HTERT RPE-1 (cell line): ENCODE data around the gene HSD17B10.
"Not testable (repeated sequence)": the region's sequence is repeated elsewhere in the genome, so short reads cannot be mapped to it uniquely, and the experiment has no call there.

Source experiments
- in situ Hi-C: fragments of 300-500 bp; cut with MboI; formaldehyde crosslinking; loops from 4 replicates; pipeline ENCODE4 v1.14.3; 2020; ENCODE audit warnings: low sequenced_read_pairs

HSD17B10 gene

DNA sequence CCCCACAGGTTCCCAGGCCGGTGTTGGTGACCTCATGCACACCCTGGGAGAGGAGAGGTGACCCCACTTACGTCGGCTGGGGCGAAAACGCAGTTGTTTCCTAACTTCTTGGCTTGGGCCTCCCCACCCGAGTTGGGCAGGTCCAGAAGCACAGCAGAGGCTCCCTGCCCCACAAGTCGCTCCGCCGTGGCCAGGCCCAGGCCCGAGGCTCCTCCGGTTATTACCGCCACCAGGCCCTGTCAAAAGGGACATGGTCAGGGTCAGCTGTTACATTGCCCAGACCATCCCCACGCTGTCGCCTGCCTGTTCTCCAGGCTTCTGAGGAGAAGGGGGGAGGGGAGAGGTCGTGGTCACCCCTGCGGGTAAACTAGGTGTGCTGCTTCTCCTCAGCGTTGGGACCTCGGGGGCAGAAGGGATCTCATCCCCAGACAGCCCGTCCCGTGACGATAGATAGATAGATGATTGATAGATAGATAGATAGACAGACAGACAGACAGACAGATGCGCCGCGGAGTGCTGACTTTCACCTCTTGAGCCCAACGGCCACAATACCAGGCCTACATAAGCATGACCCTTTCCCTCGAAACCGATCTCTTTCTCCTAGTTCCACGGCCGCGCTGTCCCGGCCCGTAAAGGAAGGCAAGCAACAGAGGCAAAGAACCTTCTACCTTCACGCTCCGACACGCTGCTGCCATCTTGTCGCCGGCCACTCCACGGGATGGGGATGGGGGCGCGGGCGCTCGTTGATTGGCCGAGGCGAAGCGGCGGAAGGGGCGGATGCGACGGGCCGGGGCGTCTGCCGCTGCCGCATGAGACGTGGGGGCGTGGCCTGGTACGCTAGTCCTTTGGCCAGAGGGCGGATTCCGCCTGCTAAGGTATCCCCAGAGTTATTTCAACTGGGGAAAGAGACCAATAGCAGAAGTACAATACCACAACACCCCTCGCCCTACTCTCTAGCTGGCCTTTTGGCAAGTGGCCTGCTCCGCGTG, at the start of gene HSD17B10:
TSS of gene HSD17B10 (minus strand) at position 720 of the 989 bp plus-strand sequence. CDS start at position 695, 25 bp downstream.
- in situ Hi-C loops, result no loop called here

DNA sequence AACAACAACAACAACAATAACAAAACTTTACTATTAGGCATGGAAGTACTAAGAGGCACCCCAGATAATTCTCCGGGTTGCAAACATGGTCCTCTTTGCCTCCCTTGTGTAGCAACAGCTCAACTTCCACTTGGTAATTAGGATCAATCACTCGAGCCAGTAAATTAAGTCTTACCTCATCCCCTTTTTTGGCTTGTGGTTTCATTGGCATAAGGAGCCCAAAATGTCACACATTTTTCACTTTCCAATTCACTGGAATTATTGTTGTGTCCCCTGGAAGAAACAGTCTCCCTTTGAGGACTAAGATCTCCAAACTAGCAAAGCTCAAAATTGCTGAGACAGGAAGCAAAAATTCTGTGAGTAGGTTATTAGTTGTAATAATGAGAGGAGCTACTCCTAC, 49.2 kb upstream of the HSD17B10 start:
- in situ Hi-C loops, result no loop called here

DNA sequence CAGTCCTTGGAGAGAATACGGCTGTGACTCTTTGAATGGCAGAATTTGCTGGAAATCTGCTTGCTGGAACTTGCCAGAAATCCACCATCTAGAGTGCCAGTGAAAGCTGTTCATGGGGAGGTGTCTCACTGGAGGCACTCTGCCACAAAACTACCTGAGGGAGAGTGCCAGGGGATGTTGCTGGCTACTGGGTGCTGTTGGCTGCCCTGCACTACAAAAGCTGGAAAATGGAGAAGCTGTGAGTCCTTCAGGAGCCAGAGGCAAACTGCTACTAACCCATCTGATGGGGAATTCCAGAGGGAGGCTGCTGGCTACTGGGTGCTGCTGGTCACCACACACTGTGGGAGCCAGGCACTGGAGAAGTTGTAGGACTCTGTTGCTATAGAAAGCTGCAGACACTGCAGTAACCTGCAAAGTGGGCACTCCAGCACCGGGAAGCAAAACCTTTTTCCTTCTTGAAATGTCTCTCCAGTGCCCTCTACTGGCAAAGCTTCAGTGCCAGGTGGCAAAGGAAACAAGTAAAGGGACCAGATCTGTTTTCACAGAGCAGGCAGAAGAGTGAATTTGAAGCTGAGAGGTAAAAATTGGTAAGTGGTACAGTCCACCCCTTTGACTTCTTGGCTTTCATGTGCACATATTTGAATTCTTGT, 47.8 kb upstream of the HSD17B10 start:
- in situ Hi-C loops, result no loop called here

DNA sequence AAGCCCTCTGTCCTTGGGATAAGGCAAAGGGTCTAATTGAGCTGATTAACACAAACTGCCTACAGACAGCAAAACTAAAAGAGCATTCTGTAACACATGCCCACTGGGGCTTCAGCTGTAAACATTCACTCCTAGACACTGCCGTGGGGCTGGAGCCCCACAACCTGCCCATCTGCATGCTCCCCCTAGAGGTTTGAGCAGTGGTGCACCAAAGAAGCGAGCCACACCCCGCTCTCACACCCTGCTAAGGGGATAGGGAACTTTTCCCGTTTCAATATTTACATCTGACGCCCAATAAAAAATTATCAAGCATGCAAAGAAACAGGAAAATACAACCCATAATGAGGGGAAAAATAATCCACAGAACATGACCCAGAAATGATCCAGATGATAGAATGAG, 46.9 kb upstream of the HSD17B10 start:
- in situ Hi-C loops, result no loop called here

DNA sequence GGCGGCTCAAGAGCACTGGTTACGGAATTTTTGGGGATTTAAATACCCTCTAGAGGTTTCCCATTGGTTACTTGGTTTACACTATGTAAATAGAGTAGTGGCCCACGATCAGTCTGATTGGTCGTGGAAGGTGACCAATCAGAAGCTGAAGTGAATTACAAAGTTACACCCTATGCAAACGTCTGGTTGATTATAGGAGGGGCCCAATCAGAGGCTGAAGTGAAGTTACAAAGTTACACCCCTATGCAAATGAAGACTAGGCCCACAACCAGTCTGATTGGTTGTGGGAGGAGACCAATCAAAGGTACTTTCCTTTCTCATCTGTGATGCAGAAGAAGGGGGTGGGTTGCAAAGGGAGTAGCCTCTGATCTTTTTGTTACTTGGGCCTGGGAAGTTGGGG, 45.1 kb upstream of the HSD17B10 start:
- in situ Hi-C loops, result no loop called here

DNA sequence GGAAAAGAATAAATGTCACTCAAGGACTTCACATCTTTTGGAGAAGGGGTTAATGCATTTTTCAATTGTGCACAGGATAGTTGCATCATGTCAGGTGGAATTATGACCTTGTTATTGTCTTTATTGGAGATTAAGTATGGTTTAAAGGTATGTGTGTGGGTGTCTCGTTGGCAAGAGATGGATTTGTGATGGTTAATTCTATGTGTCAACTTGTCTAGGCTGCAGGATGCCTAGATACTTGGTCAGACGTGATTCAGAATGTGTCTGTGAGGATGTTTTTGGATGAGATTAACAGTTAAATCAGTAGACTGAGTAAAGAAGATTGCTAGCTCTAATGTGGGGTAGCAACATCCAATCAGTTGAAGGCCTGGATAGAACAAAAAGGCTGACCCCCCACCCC, 42.2 kb upstream of the HSD17B10 start:
- in situ Hi-C loops, result no loop called here

DNA sequence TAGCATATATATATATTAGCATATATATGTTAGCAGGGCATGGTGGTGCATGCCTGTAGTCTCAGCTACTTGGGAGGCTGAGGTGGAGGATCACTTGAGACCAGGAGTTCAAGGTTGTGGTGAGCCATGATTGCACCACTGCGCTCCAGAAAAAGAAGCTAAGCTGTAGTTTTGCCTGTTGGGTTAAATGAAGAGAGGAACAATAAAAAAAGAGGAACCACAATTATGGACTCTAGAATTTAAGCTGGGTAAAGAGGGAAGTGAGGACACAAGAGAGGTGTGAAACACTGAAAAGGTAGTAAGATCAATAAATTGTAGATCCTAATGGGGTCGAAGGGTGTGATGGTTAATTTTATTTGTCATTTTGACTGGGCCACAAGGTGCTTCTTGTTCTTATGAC, 40.5 kb upstream of the HSD17B10 start:
- in situ Hi-C loops, result no loop called here

DNA sequence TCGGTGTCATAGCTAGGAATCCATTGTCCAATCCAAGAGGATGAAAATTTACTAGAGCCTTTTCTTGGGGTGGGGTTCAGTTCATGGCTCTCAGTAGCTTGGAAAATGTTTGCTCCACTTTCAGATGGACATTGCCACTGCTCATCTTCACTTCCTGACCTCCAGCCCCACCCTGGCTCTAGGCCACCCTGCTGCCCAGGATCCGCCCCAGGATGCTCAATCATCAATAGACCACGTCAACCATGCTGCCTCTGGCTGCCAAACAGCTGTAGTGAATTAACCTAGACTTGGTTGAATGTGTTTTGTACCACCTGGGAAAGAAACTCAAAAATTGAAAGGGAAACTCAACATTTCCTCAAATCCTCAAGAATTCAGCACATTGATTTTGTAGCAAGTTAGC, 37.2 kb upstream of the HSD17B10 start:
- in situ Hi-C loops, result no loop called here

DNA sequence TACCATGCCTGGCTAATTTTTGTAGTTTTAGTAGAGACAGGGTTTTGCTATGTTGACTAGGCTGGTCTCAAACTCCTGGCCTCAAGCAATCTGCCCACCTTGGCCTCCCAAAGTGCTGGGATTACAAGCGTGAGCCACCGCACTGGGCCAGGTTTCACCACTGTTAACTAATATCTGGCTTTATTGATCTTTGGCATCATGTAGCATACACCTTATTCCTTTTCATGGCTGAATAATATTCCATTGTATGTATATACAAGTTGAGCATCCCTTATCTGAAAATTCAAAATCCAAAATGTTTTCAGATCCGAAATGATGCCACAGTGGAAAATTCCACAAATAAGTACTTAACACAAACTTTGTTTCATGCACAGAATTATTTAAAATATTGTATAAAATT, 34.5 kb upstream of the HSD17B10 start:
- in situ Hi-C loops, result not testable (repeated sequence)

DNA sequence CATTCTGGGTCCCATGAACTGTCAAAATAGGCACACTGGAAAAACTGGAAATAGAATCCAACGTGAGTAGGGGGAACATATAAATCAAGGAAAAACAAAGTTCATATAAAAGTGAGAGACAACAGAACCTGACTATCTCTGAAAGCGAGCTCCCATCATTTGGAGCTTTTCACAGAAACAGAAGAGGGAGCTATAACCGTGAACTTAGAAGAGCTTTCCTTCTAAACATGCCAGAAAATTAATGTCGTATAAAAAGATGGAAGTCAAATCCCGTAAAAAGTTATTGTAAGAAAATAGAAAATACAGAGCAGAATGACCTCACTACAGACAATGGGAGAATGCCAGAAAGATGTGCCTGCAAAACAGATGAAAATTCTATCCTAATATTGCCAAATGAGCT, 23.9 kb upstream of the HSD17B10 start:
- in situ Hi-C loops, result no loop called here

DNA sequence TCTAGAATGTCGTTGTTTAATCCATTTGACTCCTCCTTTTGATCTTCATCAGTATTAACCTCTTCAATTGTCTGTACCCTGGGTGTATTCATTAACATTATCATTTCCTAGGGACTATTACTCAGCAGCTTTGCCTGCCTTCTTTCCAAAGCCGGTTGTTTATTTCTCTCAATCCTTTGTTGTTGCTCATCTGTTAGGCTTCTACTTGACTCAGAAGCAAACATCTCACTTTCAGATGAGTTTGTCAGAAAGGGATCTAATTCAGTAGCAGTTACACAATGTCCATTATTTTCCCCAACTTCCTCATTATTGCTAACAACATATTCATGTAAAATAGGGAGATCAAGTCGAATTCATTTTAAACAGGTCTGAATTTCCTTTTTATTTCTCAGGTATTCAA, 22.1 kb upstream of the HSD17B10 start:
- in situ Hi-C loops, result no loop called here

DNA sequence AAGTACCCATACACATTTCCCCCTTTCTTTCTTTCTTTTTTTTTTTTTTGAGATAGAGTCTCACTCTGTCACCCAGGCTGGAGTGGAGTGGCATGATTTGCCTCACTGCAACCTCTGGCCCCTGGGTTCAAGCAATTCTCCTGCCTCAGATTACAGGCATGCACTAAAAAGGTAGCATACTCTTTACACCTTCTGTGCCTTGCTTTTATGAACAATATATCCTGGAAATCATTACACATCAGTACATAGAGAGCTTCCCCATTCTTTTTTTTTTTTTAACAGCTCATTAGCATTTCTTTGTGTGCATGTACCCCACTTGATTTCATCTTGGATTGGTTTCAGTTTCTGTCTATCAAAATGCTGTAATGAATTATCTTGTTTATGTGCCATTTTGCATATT, 18.6 kb upstream of the HSD17B10 start:
- in situ Hi-C loops, result no loop called here

DNA sequence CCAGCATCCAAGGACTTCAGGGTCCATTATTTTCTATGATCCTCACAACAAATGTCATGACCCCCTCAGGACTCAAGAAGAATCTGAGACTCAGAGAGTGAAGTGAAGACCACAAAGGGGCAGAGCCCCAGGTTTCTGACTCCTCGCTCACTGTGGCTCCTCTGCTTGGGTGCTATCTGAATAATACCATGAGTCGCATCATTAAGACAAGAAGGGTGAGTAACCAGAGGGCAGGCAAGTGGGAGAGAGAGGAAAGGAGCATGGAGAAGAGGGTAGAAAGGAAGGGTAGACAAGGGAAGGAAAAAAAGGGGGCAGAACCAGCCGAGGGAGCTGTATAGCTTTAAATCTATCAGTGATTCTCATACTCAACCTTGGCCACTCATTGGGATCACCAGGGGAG, 15.5 kb upstream of the HSD17B10 start:
- in situ Hi-C loops, result no loop called here

DNA sequence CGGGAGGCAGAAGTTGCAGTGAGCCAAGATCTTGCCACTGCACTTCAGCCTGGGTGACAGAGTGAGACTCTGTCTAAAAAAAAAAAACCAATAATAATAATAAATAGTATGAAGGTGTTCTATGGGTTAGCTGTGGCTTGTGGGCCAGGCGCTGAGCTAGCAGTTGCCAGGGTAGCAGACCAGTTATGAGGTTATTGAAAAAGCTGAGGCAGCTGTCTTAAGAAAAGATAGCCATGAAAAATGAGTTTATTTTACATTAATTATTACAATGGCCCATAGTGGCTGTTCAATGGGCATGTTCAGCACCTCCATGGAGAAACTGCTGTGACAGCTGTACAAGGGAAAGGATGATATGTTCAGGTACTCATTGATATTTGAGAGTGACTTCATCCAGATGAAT, 13.3 kb upstream of the HSD17B10 start:
- in situ Hi-C loops, result no loop called here

DNA sequence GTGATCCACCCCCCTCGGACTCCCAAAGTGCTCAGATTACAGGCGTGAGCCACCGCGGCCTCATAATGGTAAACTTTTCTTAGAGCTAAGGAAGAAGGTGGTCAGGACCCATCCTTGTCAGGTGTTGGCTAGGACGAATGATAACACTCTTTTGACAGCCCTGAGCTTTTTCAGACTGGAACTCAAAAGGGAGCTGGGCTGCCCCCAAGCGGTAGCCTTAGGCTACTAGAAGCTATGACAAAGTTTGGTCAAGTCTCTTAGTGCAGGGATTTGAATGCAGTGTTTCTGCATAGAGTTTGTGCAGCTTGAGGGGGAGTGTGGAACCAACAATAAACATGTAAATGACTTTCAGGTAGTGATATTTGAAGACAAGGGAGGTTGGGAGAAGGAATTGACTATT, 11.8 kb upstream of the HSD17B10 start:
- in situ Hi-C loops, result no loop called here

DNA sequence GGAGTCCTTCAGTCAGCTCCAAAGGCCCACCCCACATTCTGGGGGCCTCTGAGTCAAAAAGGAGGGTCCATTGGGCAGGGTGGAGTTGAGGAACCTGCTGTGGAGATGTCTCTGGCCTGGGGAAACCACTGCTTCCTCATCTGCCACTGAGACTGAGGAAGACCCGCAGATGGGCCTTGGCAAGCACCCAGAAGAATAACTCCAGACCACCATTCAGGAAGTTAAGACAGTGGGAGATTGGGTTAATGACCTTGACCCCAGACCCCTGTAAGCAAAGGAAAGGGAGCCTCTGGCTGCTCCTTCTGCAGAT, 8.1 kb upstream of the HSD17B10 start:
- in situ Hi-C loops, result no loop called here

DNA sequence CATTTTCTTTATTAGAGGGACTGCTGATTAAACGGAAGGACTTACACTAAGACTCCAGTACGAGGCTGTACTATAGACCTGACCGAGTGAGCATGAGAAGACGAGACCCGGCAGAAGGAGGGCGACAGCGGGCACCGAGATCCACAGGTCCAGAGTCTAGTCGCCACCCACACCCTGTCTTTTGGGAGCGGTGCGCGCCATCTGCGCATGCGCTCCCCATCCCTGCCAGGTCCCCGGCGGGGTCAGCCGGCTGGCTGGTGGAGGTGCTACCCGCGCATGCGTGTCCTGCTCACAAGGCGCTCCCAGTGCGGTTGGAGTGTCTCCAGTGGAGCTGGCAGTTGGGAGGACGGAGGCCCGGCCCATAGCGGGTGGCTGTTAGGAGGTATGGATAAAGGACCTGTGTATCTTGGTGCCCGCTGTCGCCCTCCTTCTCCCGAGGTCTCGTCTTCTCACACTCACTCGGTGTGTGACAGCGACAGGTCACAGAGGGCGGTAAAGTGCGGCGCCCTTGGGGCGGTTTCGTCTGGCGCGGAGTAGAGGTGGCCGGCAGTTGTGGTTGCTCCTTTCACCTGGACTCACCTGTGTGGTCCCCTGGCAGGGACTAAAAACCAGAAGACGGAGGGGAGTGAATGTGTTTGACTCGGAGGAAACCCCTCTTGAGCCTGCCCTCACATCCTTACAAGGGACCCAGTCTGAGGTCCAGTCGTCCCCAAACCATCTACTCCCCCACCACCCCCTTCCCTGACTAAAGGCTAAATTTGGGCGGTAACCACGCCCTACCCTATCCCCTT, 7.6 kb upstream of the HSD17B10 start:
- in situ Hi-C loops, result no loop called here

DNA sequence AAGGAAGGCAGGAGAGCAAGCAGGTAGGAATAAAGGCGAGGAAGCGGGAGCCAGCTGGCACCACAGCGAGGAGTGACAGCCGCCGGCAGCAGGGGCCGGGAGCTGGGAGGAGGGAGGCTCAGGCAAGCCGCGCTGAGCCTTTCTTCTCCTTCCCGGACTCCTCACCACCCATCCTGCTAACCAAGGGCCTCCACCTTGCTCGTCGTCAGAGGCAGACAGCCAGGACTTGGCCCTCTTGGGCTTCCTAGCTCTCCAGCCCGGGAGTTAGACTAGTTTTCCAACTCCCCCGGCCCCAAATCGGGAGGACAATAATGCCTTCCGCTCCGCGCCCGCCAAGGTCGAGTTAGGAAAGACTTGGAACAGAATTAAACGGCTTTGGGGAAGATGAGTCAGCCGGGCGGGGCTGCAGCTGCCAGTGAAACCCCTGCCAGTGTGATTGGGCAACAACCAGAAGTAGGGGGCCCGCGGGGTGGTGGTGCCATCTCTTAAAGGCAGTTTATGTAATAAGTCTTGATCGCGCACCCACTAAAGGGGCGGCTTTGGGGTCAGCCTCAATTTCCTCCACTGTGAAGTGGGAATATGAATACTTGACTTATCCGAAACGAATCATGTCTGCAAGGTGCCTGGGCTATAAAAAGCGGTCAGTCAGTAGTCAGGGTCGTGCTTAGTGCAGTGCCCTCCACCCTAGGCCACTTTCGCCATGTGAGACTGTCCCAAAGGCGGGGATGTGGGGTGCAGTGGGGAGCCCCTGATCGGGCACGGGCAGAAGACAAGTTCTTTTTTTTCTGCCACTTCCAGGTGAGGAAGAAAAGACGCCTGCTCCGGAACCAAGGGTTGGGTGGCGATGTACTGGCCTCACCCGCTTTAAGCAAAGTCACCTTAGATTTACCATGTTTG, 6.7 kb upstream of the HSD17B10 start:
- in situ Hi-C loops, result no loop called here

DNA sequence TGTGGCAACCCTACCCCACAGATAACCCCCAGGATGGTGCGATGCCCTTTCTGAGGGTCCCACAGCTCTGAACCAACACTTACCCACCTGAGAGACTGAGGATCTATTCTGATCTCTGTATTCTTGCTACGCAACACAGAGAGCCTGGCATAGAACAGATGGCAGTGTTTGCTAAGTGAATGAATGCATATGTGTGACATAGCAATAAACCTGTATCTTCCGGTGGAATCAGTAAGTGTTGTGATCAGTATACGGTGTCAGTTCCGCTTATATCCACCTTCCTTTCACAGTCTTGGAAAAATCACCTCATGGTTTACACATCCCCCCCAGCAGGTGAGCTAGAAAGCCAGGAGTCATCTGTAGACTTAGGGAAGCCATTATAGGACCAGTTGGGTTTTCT, 5.9 kb upstream of the HSD17B10 start:
- in situ Hi-C loops, result no loop called here

DNA sequence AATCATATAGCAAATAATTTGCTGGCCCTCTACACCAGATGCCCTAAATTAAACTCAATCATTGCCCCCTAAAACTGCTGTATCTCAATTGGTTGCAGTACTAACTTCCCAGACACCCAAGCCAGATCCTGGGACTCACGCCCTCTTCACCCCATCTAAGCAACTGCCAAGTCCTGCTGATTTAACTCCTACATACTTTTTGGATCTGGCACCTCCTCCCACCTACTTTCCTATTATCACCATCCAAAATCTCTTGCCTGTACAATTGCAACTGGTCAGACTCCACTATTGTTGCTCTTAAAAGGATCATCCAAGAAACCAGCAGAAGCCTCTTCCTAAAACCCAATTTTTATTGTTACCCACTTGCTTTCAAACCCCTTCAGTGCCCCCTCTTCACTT, 4.7 kb upstream of the HSD17B10 start:
- in situ Hi-C loops, result no loop called here
